MG63 (cell line): Measurements from ENCODE around the gene KRT16. TPM values are rescaled to one million over a fixed set of nuclear protein-coding genes. Genes with fewer than 3 reads are reported as not detected.
"Not testable (repeated sequence)": the region's sequence is repeated elsewhere in the genome, so short reads cannot be mapped to it uniquely, and the experiment has no call there.

Experiments
- DNase-seq: peaks from one replicate; pipeline ENCODE4 v3.0.0-alpha.2; 2020
- H3K27me3 ChIP-seq: fragments of 250-450 bp; sonication (Bioruptor Pico); 2 replicates; pipeline ENCODE4 v1.5.1; 2020; ENCODE audit warnings: mild to moderate bottlenecking, moderate library complexity
- H3K36me3 ChIP-seq: fragments of 250-450 bp; sonication (Bioruptor Pico); 2 replicates; pipeline ENCODE4 v1.5.1; 2020; ENCODE audit warnings: mild to moderate bottlenecking, moderate library complexity
- H3K4me3 ChIP-seq: fragments of 250-450 bp; sonication (Bioruptor Pico); 2 replicates; pipeline ENCODE4 v1.5.1; 2020; ENCODE audit warnings: mild to moderate bottlenecking, moderate library complexity
- H3K9me3 ChIP-seq: fragments of 250-450 bp; sonication (Bioruptor Pico); 2 replicates; pipeline ENCODE4 v1.5.1; 2020; ENCODE audit warnings: mild to moderate bottlenecking, moderate library complexity
- total RNA-seq: library from RNA; depleted of rRNA; stranded (reverse); fragments of >200 nt; shearing (Covaris generic); gene quantifications from 2 replicates; pipeline ENCODE4 v1.2.3, GENCODE V29; 2014; ENCODE audit warnings: low replicate concordance

KRT16 gene
- total RNA-seq, 1 experiment from 2014 or later: not detected

GRCh38 chr17:41633556-41634199 is 21.1 kb upstream of the KRT16 start:
- no peaks in the 10 kb centered on the region for H3K27me3 ChIP-seq
- H3K36me3 ChIP-seq: no peaks in the 10 kb centered on the region
- no peak overlapping the region for H3K4me3 ChIP-seq
- H3K9me3 ChIP-seq: peaks cover 3% of the 10 kb centered on the region; the same call in 1 of the 2 replicates
- no peak for DNase-seq

- no peaks in the 10 kb centered on the region for H3K36me3 ChIP-seq
- no peaks in the 10 kb centered on the region for H3K27me3 ChIP-seq
- H3K9me3 ChIP-seq: peaks cover 3% of the 10 kb centered on the region; the same call in 1 of the 2 replicates
- no peak for DNase-seq
- no peak overlapping the region for H3K4me3 ChIP-seq
Measured at GRCh38 chr17:41632482-41633105, 20.0 kb upstream of the KRT16 start.

- DNase-seq: no peak
- Histone ChIP-seq H3K9me3 (peaks cover 3% of the 10 kb centered on the region; the same call in 1 of the 2 replicates), H3K4me3 (no peak overlapping the region), H3K27me3 (no peaks in the 10 kb centered on the region), H3K36me3 (no peaks in the 10 kb centered on the region)
Measured at GRCh38 chr17:41631898-41632285, 19.3 kb upstream of the KRT16 start.

GRCh38 chr17:41631025-41631897 is 18.7 kb upstream of the KRT16 start:
- Histone ChIP-seq H3K4me3 (no peak overlapping the region), H3K27me3 (no peaks in the 10 kb centered on the region), H3K9me3 (peaks cover 3% of the 10 kb centered on the region; the same call in 1 of the 2 replicates), H3K36me3 (no peaks in the 10 kb centered on the region)
- no peak for DNase-seq

- Histone ChIP-seq H3K36me3 (no peaks in the 10 kb centered on the region), H3K4me3 (no peak overlapping the region), H3K9me3 (peaks cover 3% of the 10 kb centered on the region; the same call in 1 of the 2 replicates), H3K27me3 (no peaks in the 10 kb centered on the region)
- DNase-seq: no peak
Measured at GRCh38 chr17:41629826-41630670, 17.5 kb upstream of the KRT16 start.

- DNase-seq: no peak
- no peak overlapping the region for H3K4me3 ChIP-seq
- peaks cover 3% of the 10 kb centered on the region; the same call in 1 of the 2 replicates for H3K9me3 ChIP-seq
- H3K36me3 ChIP-seq: no peaks in the 10 kb centered on the region
- H3K27me3 ChIP-seq: no peaks in the 10 kb centered on the region
Measured at GRCh38 chr17:41629316-41629715, 16.7 kb upstream of the KRT16 start.

- not testable (repeated sequence) for H3K27me3 ChIP-seq, H3K36me3 ChIP-seq, DNase-seq, H3K4me3 ChIP-seq, H3K9me3 ChIP-seq
Measured at GRCh38 chr17:41628621-41629255, 16.2 kb upstream of the KRT16 start.

- H3K36me3 ChIP-seq, DNase-seq, H3K27me3 ChIP-seq, H3K9me3 ChIP-seq, H3K4me3 ChIP-seq: not testable (repeated sequence)
Measured at GRCh38 chr17:41628073-41628370, 15.5 kb upstream of the KRT16 start.

- no peaks in the 10 kb centered on the region for H3K36me3 ChIP-seq
- no peak overlapping the region for H3K4me3 ChIP-seq
- 0 out of 2 replicates have a peak, but pooled peaks cover under 1% of the 10 kb centered on the region for H3K9me3 ChIP-seq
- DNase-seq: no peak
- no peaks in the 10 kb centered on the region for H3K27me3 ChIP-seq
Measured at GRCh38 chr17:41627316-41628072, 14.9 kb upstream of the KRT16 start.

GRCh38 chr17:41626914-41627295 is 14.3 kb upstream of the KRT16 start:
- H3K27me3 ChIP-seq, H3K36me3 ChIP-seq, H3K4me3 ChIP-seq, DNase-seq, H3K9me3 ChIP-seq: not testable (repeated sequence)

- not testable (repeated sequence) for H3K27me3 ChIP-seq, H3K36me3 ChIP-seq, H3K4me3 ChIP-seq, DNase-seq, H3K9me3 ChIP-seq
Measured at GRCh38 chr17:41626028-41626913, 13.7 kb upstream of the KRT16 start.

- H3K9me3 ChIP-seq: no peaks in the 10 kb centered on the region
- DNase-seq: no peak
- no peaks in the 10 kb centered on the region for H3K27me3 ChIP-seq
- no peaks in the 10 kb centered on the region for H3K36me3 ChIP-seq
- no peak overlapping the region for H3K4me3 ChIP-seq
Measured at GRCh38 chr17:41625602-41626001, 13.0 kb upstream of the KRT16 start.

- Histone ChIP-seq H3K27me3 (no peaks in the 10 kb centered on the region), H3K4me3 (no peak within 1 kb of the TSS), H3K9me3 (no peaks in the 10 kb centered on the region), H3K36me3 (no peaks in the 10 kb centered on the region)
- DNase-seq: no peak
Measured at GRCh38 chr17:41624208-41625101, 11.9 kb upstream of the KRT16 start, which contains the start of gene KRT17. TSS of gene KRT17 (minus strand) at chr17:41624575. CDS start at chr17:41624509, 66 bp downstream.
